ENCODE data around the gene STAT4. TPM values are rescaled to one million over a fixed set of nuclear protein-coding genes. Genes with fewer than 3 reads are reported as not detected.

STAT4 gene
- total RNA-seq, 2 donors from 2014 or later = 3.2 to 8.8 TPM

DNA sequence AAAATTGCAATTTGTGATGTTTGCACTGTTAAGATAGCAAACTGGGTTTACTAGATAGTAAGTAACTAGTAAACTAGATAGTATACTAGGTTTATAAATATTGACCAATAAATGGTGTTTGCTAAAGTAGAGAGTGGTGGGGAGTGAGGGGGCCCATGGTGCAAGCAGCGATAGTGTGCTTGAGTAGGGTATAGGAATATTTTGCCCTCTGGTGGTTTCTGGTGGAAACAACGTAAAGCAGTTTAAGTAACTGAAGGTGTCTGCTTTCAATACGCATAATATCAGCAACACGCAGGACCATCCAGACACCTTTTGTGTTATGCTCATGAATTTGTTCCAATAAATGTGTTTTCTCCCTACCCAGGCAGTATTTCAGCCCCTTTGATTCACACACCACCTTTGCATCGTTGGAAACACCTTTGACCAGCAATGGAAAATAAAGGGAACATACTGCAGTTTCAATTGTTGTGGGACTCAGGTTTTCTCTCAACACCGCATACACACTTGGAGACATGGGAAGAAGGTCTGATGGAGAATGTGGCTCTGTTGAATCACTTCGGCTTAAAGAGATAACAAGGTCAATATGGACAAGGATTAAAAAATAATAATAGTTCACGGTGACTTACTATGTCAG lies 120.2 kb downstream of the STAT4 start:
- no peak overlapping the region for H3K27ac Mint-ChIP-seq
- no peak overlapping the region for H3K9ac ChIP-seq (ENCODE audit: extremely low read depth, low read length, poor library complexity, severe bottlenecking)

DNA sequence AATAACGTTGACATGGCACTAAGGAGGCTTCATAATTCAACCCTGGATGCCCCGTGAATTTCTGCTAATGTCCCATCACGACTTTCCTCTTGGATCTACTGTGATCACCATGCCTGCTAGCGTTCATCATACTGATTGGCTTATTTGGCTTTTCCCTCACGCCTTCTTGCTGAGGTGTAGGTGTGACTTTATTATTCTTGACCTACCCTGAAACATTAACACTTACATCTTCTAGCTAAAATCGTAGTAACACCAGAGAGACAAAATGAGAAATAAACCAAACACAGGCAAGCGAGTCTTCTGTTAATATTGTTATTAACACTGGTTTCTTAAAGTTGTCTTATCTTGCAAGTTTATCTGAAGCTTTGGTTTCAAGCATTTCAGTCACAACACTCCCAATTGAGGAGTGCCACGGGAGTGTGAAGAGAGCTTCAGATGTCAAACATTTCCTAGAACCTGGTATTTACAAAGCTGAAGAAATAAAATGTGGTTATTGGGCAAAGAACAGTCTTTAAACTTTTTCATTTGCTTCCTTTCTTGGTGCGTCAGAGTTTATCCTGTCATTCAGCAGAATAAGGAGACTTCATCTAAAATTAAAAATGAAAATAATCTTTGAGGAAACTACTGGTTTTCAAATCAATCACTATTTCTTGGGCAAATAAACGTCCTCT lies 121.4 kb downstream of the STAT4 start:
- H3K4me1 Mint-ChIP-seq = peaks cover 39% of the 10 kb centered on the region
- no peaks in the 10 kb centered on the region for H3K36me3 Mint-ChIP-seq (ENCODE audit: low read depth)

More for the DNA sequence above, 120.2 kb downstream of the STAT4 start:
- Histone ChIP-seq H3K4me3 (ENCODE audit: low read length) (no peak overlapping the region), H3K27ac (ENCODE audit: low read depth, low read length) (no peak overlapping the region), H3K4me1 (ENCODE audit: control insufficient read depth, insufficient read depth, low read length) (peaks cover 20% of the 10 kb centered on the region), H3K36me3 (ENCODE audit: control insufficient read depth, insufficient read depth, low read length) (no peaks in the 10 kb centered on the region), H3K27me3 (ENCODE audit: control insufficient read depth, insufficient read depth, low read length, poor library complexity, severe bottlenecking) (no peaks in the 10 kb centered on the region), H3K9me3 (ENCODE audit: control insufficient read depth, low read length) (no peaks in the 10 kb centered on the region)
- H3K4me1 Mint-ChIP-seq = peaks cover 39% of the 10 kb centered on the region
- no peak overlapping the region for H3K4me3 Mint-ChIP-seq
- DNase-seq = peak; percentile 67
- no peaks in the 10 kb centered on the region for H3K27me3 Mint-ChIP-seq (ENCODE audit: insufficient read depth)
- H3K36me3 Mint-ChIP-seq (ENCODE audit: low read depth) = no peaks in the 10 kb centered on the region
- TF ChIP-seq, protein P1, sequence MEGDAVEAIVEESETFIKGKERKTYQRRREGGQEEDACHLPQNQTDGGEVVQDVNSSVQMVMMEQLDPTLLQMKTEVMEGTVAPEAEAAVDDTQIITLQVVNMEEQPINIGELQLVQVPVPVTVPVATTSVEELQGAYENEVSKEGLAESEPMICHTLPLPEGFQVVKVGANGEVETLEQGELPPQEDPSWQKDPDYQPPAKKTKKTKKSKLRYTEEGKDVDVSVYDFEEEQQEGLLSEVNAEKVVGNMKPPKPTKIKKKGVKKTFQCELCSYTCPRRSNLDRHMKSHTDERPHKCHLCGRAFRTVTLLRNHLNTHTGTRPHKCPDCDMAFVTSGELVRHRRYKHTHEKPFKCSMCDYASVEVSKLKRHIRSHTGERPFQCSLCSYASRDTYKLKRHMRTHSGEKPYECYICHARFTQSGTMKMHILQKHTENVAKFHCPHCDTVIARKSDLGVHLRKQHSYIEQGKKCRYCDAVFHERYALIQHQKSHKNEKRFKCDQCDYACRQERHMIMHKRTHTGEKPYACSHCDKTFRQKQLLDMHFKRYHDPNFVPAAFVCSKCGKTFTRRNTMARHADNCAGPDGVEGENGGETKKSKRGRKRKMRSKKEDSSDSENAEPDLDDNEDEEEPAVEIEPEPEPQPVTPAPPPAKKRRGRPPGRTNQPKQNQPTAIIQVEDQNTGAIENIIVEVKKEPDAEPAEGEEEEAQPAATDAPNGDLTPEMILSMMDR (conservative IDR thresholded peaks at IDR 0.05) = peak; percentile 78
- H3K9me3 Mint-ChIP-seq = no peaks in the 10 kb centered on the region
- 60 to 62% methylated on average over 7 of the region's 8 CpGs for WGBS, 2 experiments (ENCODE audit: insufficient coverage in 1 of 2, insufficient read length in 1 of 2)

DNA sequence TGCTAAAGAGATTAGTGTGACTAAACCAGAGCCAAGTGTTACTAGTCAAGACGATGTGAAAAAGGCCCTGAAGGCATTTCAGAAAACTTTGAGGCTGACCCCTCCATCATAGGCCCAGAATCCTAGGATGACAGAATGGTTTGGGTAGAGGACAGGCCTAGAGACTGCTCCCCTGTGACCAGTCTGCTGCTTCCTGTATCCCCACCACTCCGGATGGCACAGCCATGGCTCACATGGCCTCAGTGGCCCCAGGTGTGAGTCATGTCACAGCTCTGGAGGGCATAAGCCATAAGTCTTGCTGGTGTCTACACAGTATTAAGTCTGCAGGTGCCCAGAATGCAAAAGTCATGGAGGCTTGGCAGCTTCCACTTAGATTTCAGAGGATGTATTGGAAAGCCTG lies 124.4 kb downstream of the STAT4 start:
- no peaks in the 10 kb centered on the region for H3K9me3 ChIP-seq (ENCODE audit: control insufficient read depth, low read length)
- H3K9me3 Mint-ChIP-seq = no peaks in the 10 kb centered on the region
- no peaks in the 10 kb centered on the region for H3K27me3 ChIP-seq (ENCODE audit: control insufficient read depth, insufficient read depth, low read length, poor library complexity, severe bottlenecking)
- H3K27ac Mint-ChIP-seq = no peak overlapping the region
- H3K4me3 ChIP-seq (ENCODE audit: low read length) = no peak overlapping the region
- WGBS, 2 experiments (ENCODE audit: insufficient coverage in 1 of 2, insufficient read length in 1 of 2) = 48 to 67% methylated on average over 1 to 2 of the region's 2 CpGs
- H3K27me3 Mint-ChIP-seq (ENCODE audit: insufficient read depth) = no peaks in the 10 kb centered on the region
- TF ChIP-seq, protein P1 (conservative IDR thresholded peaks at IDR 0.05) = no peak
- peak; percentile 37 for DNase-seq
- H3K4me3 Mint-ChIP-seq = no peak overlapping the region
- no peaks in the 10 kb centered on the region for H3K36me3 ChIP-seq (ENCODE audit: control insufficient read depth, insufficient read depth, low read length)
- peaks cover 19% of the 10 kb centered on the region for H3K4me1 Mint-ChIP-seq
- H3K9ac ChIP-seq (ENCODE audit: extremely low read depth, low read length, poor library complexity, severe bottlenecking) = no peak overlapping the region
- H3K36me3 Mint-ChIP-seq (ENCODE audit: low read depth) = no peaks in the 10 kb centered on the region
- H3K27ac ChIP-seq (ENCODE audit: low read depth, low read length) = no peak overlapping the region
- peaks cover 12% of the 10 kb centered on the region for H3K4me1 ChIP-seq (ENCODE audit: control insufficient read depth, insufficient read depth, low read length)

More for the DNA sequence above, 121.4 kb downstream of the STAT4 start:
- H3K4me1 ChIP-seq (ENCODE audit: control insufficient read depth, insufficient read depth, low read length) = peaks cover 20% of the 10 kb centered on the region
- Mint-ChIP-seq H3K27me3 (ENCODE audit: insufficient read depth) (no peaks in the 10 kb centered on the region), H3K27ac (no peak overlapping the region), H3K9me3 (no peaks in the 10 kb centered on the region), H3K4me3 (no peak overlapping the region)
- no peaks in the 10 kb centered on the region for H3K27me3 ChIP-seq (ENCODE audit: control insufficient read depth, insufficient read depth, low read length, poor library complexity, severe bottlenecking)
- no peak overlapping the region for H3K4me3 ChIP-seq (ENCODE audit: low read length)
- H3K9ac ChIP-seq (ENCODE audit: extremely low read depth, low read length, poor library complexity, severe bottlenecking) = no peak overlapping the region
- DNase-seq = no peak
- TF ChIP-seq, protein P1 (conservative IDR thresholded peaks at IDR 0.05) = no peak
- 86 to 97% methylated on average over 4 to 9 of the region's 10 CpGs for WGBS, 2 experiments (ENCODE audit: insufficient coverage in 1 of 2, insufficient read length in 1 of 2)
- H3K36me3 ChIP-seq (ENCODE audit: control insufficient read depth, insufficient read depth, low read length) = no peaks in the 10 kb centered on the region
- no peak overlapping the region for H3K27ac ChIP-seq (ENCODE audit: low read depth, low read length)
- no peaks in the 10 kb centered on the region for H3K9me3 ChIP-seq (ENCODE audit: control insufficient read depth, low read length)
